A673 (cell line): ENCODE results near the gene PRDM16. TPM values are rescaled to one million over a fixed set of nuclear protein-coding genes. Genes with fewer than 3 reads are reported as not detected.

ENCODE experiments used
- BruUV-seq: library from RNA; stranded (reverse); fragments of 400-500 nt; replicated peaks from 2 replicates; lab custom pipeline; 2021; lab: Mats Ljungman, UMichigan
- CTCF ChIA-PET: fragments of 300-600 bp; sonication (Branson Sonifier 250); formaldehyde crosslinking; loops from one replicate; lab custom pipeline; 2022; ENCODE audit warnings: antibody characterized with exemption; lab: Charles Lee
- POLR2A ChIA-PET: fragments of 300-600 bp; sonication (Branson Sonifier 250); formaldehyde crosslinking; loops from one replicate; lab custom pipeline; 2022; ENCODE audit warnings: antibody characterized with exemption; ENCODE audit not compliant: low non-redundant PET; lab: Charles Lee
- DNase-seq: peaks from one replicate; pipeline ENCODE4 v3.0.0-alpha.2; 2015; ENCODE audit warnings: low spot score
- H3K27ac ChIP-seq: fragments of 200-600 bp; sonication (generic); 2 replicates; pipeline ENCODE4 v1.5.1; 2016; ENCODE audit warnings: mixed run types, low read depth, mild to moderate bottlenecking, mixed read lengths, antibody characterized with exemption, low read length; ENCODE audit not compliant: poor library complexity, severe bottlenecking
- H3K27me3 ChIP-seq: fragments of 200-600 bp; sonication (generic); replicated peaks from 2 replicates; pipeline ENCODE4 v1.6.1; 2017; ENCODE audit warnings: mixed run types, low read depth, mild to moderate bottlenecking, mixed read lengths, antibody characterized with exemption, low read length; ENCODE audit not compliant: insufficient read depth, poor library complexity
- H3K36me3 ChIP-seq: fragments of 200-600 bp; sonication (generic); 2 replicates; pipeline ENCODE4 v1.6.1; 2016; ENCODE audit warnings: mixed run types, mild to moderate bottlenecking, mixed read lengths, antibody characterized with exemption, low read length; ENCODE audit not compliant: insufficient read depth, poor library complexity, severe bottlenecking
- H3K4me1 ChIP-seq: fragments of 200-600 bp; sonication (generic); 2 replicates; pipeline ENCODE4 v1.6.1; 2017; ENCODE audit warnings: mixed run types, mild to moderate bottlenecking, mixed read lengths, antibody characterized with exemption, low read length; ENCODE audit not compliant: insufficient read depth, poor library complexity, severe bottlenecking
- H3K4me3 ChIP-seq: fragments of 200-600 bp; sonication (generic); 2 replicates; pipeline ENCODE4 v1.5.1; 2016; ENCODE audit warnings: low read depth, mixed run types, mild to moderate bottlenecking, mixed read lengths, low read length; ENCODE audit not compliant: poor library complexity, severe bottlenecking
- H3K9me3 ChIP-seq: fragments of 200-600 bp; sonication (generic); 2 replicates; pipeline ENCODE4 v1.6.1; 2016; ENCODE audit warnings: mixed run types, low read depth, mild to moderate bottlenecking, mixed read lengths, antibody characterized with exemption, low read length; ENCODE audit not compliant: poor library complexity, severe bottlenecking
- CTCF ChIP-seq: fragments of 300-800, 200-600 bp; sonication (generic); conservative IDR thresholded peaks from 2 replicates; pipeline ENCODE4 v1.5.1; 2017; ENCODE audit warnings: low read depth, mild to moderate bottlenecking, antibody characterized with exemption, low read length, moderate library complexity, mixed read lengths
- EZH2 ChIP-seq: fragments of 200-600 bp; sonication (generic); IDR thresholded peaks from 2 replicates; pipeline ENCODE4 v1.6.1; 2017; ENCODE audit warnings: borderline replicate concordance, low read depth, mild to moderate bottlenecking, mixed read lengths, antibody characterized with exemption, low read length; ENCODE audit not compliant: poor library complexity, severe bottlenecking
- intact Hi-C: fragments of 100-400 bp; cut with micrococcal nuclease; formaldehyde crosslinking; loops from one replicate; pipeline ENCODE4 v1.10.0; 2022; ENCODE audit not compliant: unreplicated experiment
- total RNA-seq: library from RNA; stranded (reverse); gene quantifications from 2 replicates; pipeline ENCODE4 v1.2.3, GENCODE V29; 2021

The PRDM16 gene
- total RNA-seq, 1 experiment from 2014 or later = 0.49 TPM

- H3K4me3 ChIP-seq = no peak overlapping the region
- no peak overlapping the region for H3K27ac ChIP-seq
- ChIA-PET CTCF (no interaction called here), POLR2A (no interaction called here)
- H3K4me1 ChIP-seq = no peaks in the 10 kb centered on the region
- intact Hi-C loops = no loop called here
- BruUV-seq = no TSS peak
- H3K36me3 ChIP-seq = no peaks in the 10 kb centered on the region
- no peaks in the 10 kb centered on the region for H3K9me3 ChIP-seq
- no peak for DNase-seq
- TF ChIP-seq CTCF = no peak
- TF ChIP-seq EZH2 = no peak
- H3K27me3 ChIP-seq = no peaks in the 10 kb centered on the region
Measured at GRCh38 chr1:3190256-3191041, 121.4 kb downstream of the PRDM16 start.

- no peaks in the 10 kb centered on the region for H3K27me3 ChIP-seq
- CTCF ChIA-PET = no interaction called here
Measured at GRCh38 chr1:3192361-3192760, 123.4 kb downstream of the PRDM16 start.

GRCh38 chr1:3192825-3193224 is 123.8 kb downstream of the PRDM16 start:
- Histone ChIP-seq H3K27me3 (no peaks in the 10 kb centered on the region), H3K36me3 (no peaks in the 10 kb centered on the region), H3K9me3 (no peaks in the 10 kb centered on the region), H3K27ac (no peak overlapping the region), H3K4me1 (no peaks in the 10 kb centered on the region), H3K4me3 (no peak overlapping the region)
- no TSS peak for BruUV-seq
- no peak for DNase-seq
- intact Hi-C loops = no loop called here
- TF ChIP-seq CTCF = no peak
- no peak for TF ChIP-seq EZH2
- ChIA-PET POLR2A (no interaction called here), CTCF (no interaction called here)

More at GRCh38 chr1:3192361-3192760, 123.4 kb downstream of the PRDM16 start:
- Histone ChIP-seq H3K36me3 (no peaks in the 10 kb centered on the region), H3K27ac (no peak overlapping the region), H3K4me1 (no peaks in the 10 kb centered on the region), H3K4me3 (no peak overlapping the region), H3K9me3 (no peaks in the 10 kb centered on the region)
- intact Hi-C loops = no loop called here
- POLR2A ChIA-PET = no interaction called here
- DNase-seq = no peak
- no peak for TF ChIP-seq CTCF
- no peak for TF ChIP-seq EZH2
- BruUV-seq = no TSS peak
